K562 (cell line): ENCODE results near the gene LITAF. TPM values are rescaled to one million over a fixed set of nuclear protein-coding genes. Genes with fewer than 3 reads are reported as not detected.

Experiments
- ATAC-seq: fragments of 200-7000 bp; cut with Tn5 transposase; 3 replicates; pipeline ENCODE4 v1.9.1; 2020; ENCODE audit warnings: moderate library complexity
- BruUV-seq: library from RNA; stranded (reverse); fragments of 400-500 nt; replicated peaks from 2 replicates; lab custom pipeline; 2021; lab: Mats Ljungman, UMichigan
- CTCF ChIA-PET: fragments of 300-600 bp; formaldehyde crosslinking; extraction: SDS; loops from one replicate; lab custom pipeline; 2021; ENCODE audit warnings: low intra/inter-chr PET ratio; lab: Yijun Ruan, JAX
- POLR2A ChIA-PET: fragments of 300-600, 350-650 bp; sonication (Branson Sonifier 250); formaldehyde crosslinking; extraction: SDS; loops from one replicate; lab custom pipeline; 2021; ENCODE audit warnings: antibody characterized with exemption, inconsistent platforms; lab: Yijun Ruan, JAX
- DNase-seq, 4 experiments: peaks; one replicate each; pipeline versions ENCODE4 v3.0.0 to v3.0.0-alpha.2; 2011 to 2018; ENCODE audit warnings: low spot score in 3 of 4, mixed read lengths in 3 of 4; ENCODE audit errors: extremely low read depth in 1 of 4
- FAIRE-seq: peaks from 2 replicates; lab custom pipeline; 2011; peaks lifted over from hg19 to GRCh38; lab: Jason Lieb, UNC
- H2AFZ ChIP-seq: 2 replicates; pipeline ENCODE4 v1.6.0; 2011; ENCODE audit warnings: low read depth, low read length, control low read depth, inconsistent platforms
- H3K27ac ChIP-seq: fragments of 200-600 bp; 3 replicates; pipeline ENCODE4 v1.8.0; 2011; ENCODE audit warnings: low read depth, mild to moderate bottlenecking, control low read depth, inconsistent platforms, low read length, moderate library complexity, mixed read lengths; ENCODE audit errors: extremely low read depth
- H3K27me3 ChIP-seq, 2 experiments: fragments of 300-600 bp in 1 of 2; 2 replicates in 1 of 2; 3 replicates in 1 of 2; pipeline versions ENCODE4 v1.6.0 to v1.8.0; 2011; ENCODE audit warnings: inconsistent platforms in 2 of 2, low read length in 2 of 2, mild to moderate bottlenecking in 1 of 2, mixed read lengths in 1 of 2, moderate library complexity in 1 of 2; ENCODE audit not compliant: control insufficient read depth in 2 of 2, insufficient read depth in 2 of 2
- H3K36me3 ChIP-seq: fragments of 300-600 bp; 3 replicates; pipeline ENCODE4 v1.8.0; 2011; ENCODE audit warnings: mild to moderate bottlenecking, low read length, inconsistent platforms; ENCODE audit not compliant: control insufficient read depth, insufficient read depth
- H3K4me1 ChIP-seq, 2 experiments: fragments of 200-600 bp in 1 of 2; replicated peaks in 1 of 2; 2 replicates in 1 of 2; 3 replicates in 1 of 2; pipeline versions ENCODE4 v1.5.1 to v1.8.0; 2011; ENCODE audit warnings: inconsistent platforms in 2 of 2, low read length in 2 of 2, mild to moderate bottlenecking in 1 of 2, mixed read lengths in 1 of 2, moderate library complexity in 1 of 2; ENCODE audit not compliant: control insufficient read depth in 2 of 2, insufficient read depth in 2 of 2
- H3K4me2 ChIP-seq: 2 replicates; pipeline ENCODE4 v1.6.1; 2011; ENCODE audit warnings: low read length, control low read depth, inconsistent platforms, mixed read lengths; ENCODE audit not compliant: insufficient read depth
- H3K4me3 ChIP-seq: fragments of 200-600 bp; sonication (generic), shearing (Covaris generic); 2 replicates; pipeline ENCODE4 v1.5.1; 2016; ENCODE audit warnings: control low read depth, inconsistent platforms
- H3K79me2 ChIP-seq: fragments of 200-600 bp; 3 replicates; pipeline ENCODE4 v1.8.0; 2011; ENCODE audit warnings: low read length, inconsistent platforms; ENCODE audit not compliant: control insufficient read depth, insufficient read depth
- H3K9ac ChIP-seq, 2 experiments: 2 replicates each; pipeline versions ENCODE4 v1.6.0 to v1.6.1; 2011; ENCODE audit warnings: low read depth in 2 of 2, low read length in 2 of 2, control low read depth in 1 of 2, inconsistent platforms in 1 of 2, mild to moderate bottlenecking in 1 of 2, mixed read lengths in 1 of 2; ENCODE audit not compliant: insufficient read depth in 1 of 2
- H3K9me1 ChIP-seq: one replicate; pipeline ENCODE4 v1.6.0; 2011; ENCODE audit warnings: inconsistent platforms, mild to moderate bottlenecking, low read length, moderate library complexity; ENCODE audit not compliant: control insufficient read depth, insufficient read depth
- H3K9me3 ChIP-seq: replicated peaks from 2 replicates; pipeline ENCODE4 v1.5.1; 2011; ENCODE audit warnings: low read depth, low read length, inconsistent platforms; ENCODE audit not compliant: control insufficient read depth, insufficient read depth
- H4K20me1 ChIP-seq: replicated peaks from 2 replicates; pipeline ENCODE4 v1.6.1; 2011; ENCODE audit warnings: low read length, inconsistent platforms, mixed read lengths; ENCODE audit not compliant: control insufficient read depth, insufficient read depth
- ERF ChIP-seq: fragments of 450-650 bp; formaldehyde crosslinking; IDR thresholded peaks from 2 replicates; pipeline ENCODE4 v1.4.0; 2020; ENCODE audit warnings: mild to moderate bottlenecking, mixed read lengths
- FUS ChIP-seq: fragments of 200-400 bp; formaldehyde crosslinking; optimal IDR thresholded peaks from 2 replicates; pipeline ENCODE3; 2017; ENCODE audit warnings: low read depth, low read length
- HDAC1 ChIP-seq, 2 experiments: fragments of 450-650 bp; IDR thresholded peaks; 2 replicates each; pipeline ENCODE4 v1.6.1; 2016 to 2017; ENCODE audit warnings: inconsistent platforms in 1 of 2, mild to moderate bottlenecking in 1 of 2, moderate library complexity in 1 of 2
- MECOM ChIP-seq: fragments of 250-450 bp; sonication (Bioruptor Pico); IDR thresholded peaks from 2 replicates; pipeline ENCODE4 v1.8.0; 2022; ENCODE audit warnings: inconsistent platforms
- NR2C1 ChIP-seq, 2 experiments: fragments of 450-650 bp; IDR thresholded peaks; 2 replicates each; pipeline ENCODE4 v1.6.1; 2017; ENCODE audit warnings: mild to moderate bottlenecking in 2 of 2, antibody characterized with exemption in 1 of 2, inconsistent platforms in 1 of 2, missing compliant biosample characterization in 1 of 2, missing genetic modification characterization in 1 of 2
- RAD21 ChIP-seq, 2 experiments: fragments of 250-450 bp in 1 of 2; fragments of 450-650 bp in 1 of 2; sonication (Bioruptor Pico) in 1 of 2; formaldehyde crosslinking in 1 of 2; IDR thresholded peaks in 1 of 2; conservative IDR thresholded peaks in 1 of 2; 2 replicates each; pipeline versions ENCODE4 v1.4.0 to v1.8.0; 2020 to 2022; ENCODE audit warnings: mild to moderate bottlenecking in 2 of 2, moderate library complexity in 1 of 2
- TCF15 ChIP-seq: fragments of 250-450 bp; sonication (Bioruptor Pico); IDR thresholded peaks from 2 replicates; pipeline ENCODE4 v1.8.0; 2022; ENCODE audit warnings: moderate library complexity, mild to moderate bottlenecking, inconsistent platforms
- ZBTB1 ChIP-seq: sonication (generic); formaldehyde crosslinking; IDR thresholded peaks from 2 replicates; pipeline ENCODE4 v1.8.1; 2023; ENCODE audit warnings: missing genetic modification reagents, low read depth, mild to moderate bottlenecking, borderline replicate concordance
- ZNF184 ChIP-seq: sonication (generic); formaldehyde crosslinking; IDR thresholded peaks from 2 replicates; pipeline ENCODE4 v1.5.0; 2020; ENCODE audit warnings: missing genetic modification reagents
- ZNF436 ChIP-seq: fragments of 250-450, 450-650 bp; sonication (Bioruptor Pico); formaldehyde crosslinking; IDR thresholded peaks from 2 replicates; pipeline ENCODE4 v1.7.0; 2020; ENCODE audit warnings: mild to moderate bottlenecking
- ZNF76 ChIP-seq: fragments of 250-450 bp; sonication (Bioruptor Pico); IDR thresholded peaks from 2 replicates; pipeline ENCODE4 v1.4.0; 2020; ENCODE audit warnings: mild to moderate bottlenecking, moderate library complexity, borderline replicate concordance
- WGBS: fragments of 100-300 bp; shearing (Covaris generic); methylation state at CpG from one replicate; pipeline ENCODE4 v1.1.6; 2016; ENCODE audit warnings: low coverage, mixed read lengths; ENCODE audit not compliant: insufficient coverage; ENCODE audit errors: missing lambda C conversion rate; 5-methylcytosine and 5-hydroxymethylcytosine counted together
- in situ Hi-C: fragments of 300-500 bp; cut with MboI; formaldehyde crosslinking; loops from 4 replicates; pipeline ENCODE4 v1.15.0; 2018; ENCODE audit warnings: inconsistent platforms, mixed read lengths
- intact Hi-C: fragments of 100-400 bp; cut with micrococcal nuclease; formaldehyde crosslinking; loops from 2 replicates; pipeline ENCODE4 v1.14.2; 2022
- polyA plus RNA-seq, 8 experiments: library from polyadenylated mRNA; depleted of rRNA in 4 of 8; stranded (reverse) in 5 of 8; unstranded in 3 of 8; fragments of >200 nt; fragmentation: Nextera tagmentation in 2 of 8; fragmentation: Illumina TruSeq in 1 of 8; extraction: Ambion mirVana in 2 of 8; extraction: Trizol in 1 of 8; gene quantifications; 2 replicates each; pipeline versions ENCODE4 v1.2.1 to v1.2.3, GENCODE V29; 2011 to 2014; ENCODE audit warnings: inconsistent platforms in 1 of 8, missing spikeins in 1 of 8
- total RNA-seq, 7 experiments: library from RNA; depleted of rRNA in 6 of 7; stranded (reverse); fragments of >200 nt in 6 of 7; fragmentation: Illumina TruSeq in 2 of 7; extraction: Trizol in 2 of 7; gene quantifications; 2 replicates each; pipeline versions ENCODE4 v1.2.1 to v1.2.3, GENCODE V29; 2011 to 2021; ENCODE audit warnings: low replicate concordance in 1 of 7
- TF ChIP-seq, protein P1 (sequence below): fragments of 450-650 bp; conservative IDR thresholded peaks from 2 replicates; pipeline ENCODE4 v1.6.1; 2016; ENCODE audit warnings: missing genetic modification characterization, low read depth, mild to moderate bottlenecking, control low read depth, missing compliant biosample characterization
- TF ChIP-seq, protein P2 (sequence below): fragments of 250-450 bp; sonication (Bioruptor Pico); IDR thresholded peaks from 2 replicates; pipeline ENCODE4 v1.8.0; 2021; ENCODE audit warnings: moderate library complexity, mild to moderate bottlenecking, inconsistent platforms
- TF ChIP-seq, protein P3 (sequence below): fragments of 250-450 bp; sonication (Bioruptor Pico); IDR thresholded peaks from 2 replicates; pipeline ENCODE4 v1.8.0; 2022; ENCODE audit warnings: inconsistent platforms

Gene LITAF
- total and polyA plus RNA-seq, 9 of the 15 experiments (the other 6 are each of a cell fraction or from before 2014, with no cell fraction given): 4.1 to 17.8 (median 11.9) TPM

DNA sequence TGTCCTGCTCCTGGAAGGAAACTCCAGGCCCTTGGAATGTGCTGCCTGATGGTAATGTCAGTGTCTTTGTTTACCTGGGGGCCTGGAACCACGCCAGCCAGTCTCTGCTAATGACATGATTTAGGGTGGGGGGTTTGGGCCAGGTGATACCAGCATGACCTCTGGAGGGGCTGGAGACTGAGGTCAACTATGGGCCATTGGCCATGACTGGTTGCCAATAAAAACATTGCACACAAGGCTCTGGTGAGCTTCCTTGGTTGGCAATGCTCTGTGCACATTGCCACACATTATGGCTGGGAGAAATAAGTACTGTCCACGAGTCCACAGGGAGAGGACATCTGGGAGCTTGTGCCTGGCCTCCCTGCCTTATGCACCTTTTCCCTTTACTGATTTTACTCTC is 52.5 kb downstream of the LITAF start:
- intact Hi-C loops: loop anchor here (5.0 to 10.0 kb wide), 2 partner anchors 123 to 281 kb away; no protein-coding TSS in a partner anchor
- TF ChIP-seq, protein P1, sequence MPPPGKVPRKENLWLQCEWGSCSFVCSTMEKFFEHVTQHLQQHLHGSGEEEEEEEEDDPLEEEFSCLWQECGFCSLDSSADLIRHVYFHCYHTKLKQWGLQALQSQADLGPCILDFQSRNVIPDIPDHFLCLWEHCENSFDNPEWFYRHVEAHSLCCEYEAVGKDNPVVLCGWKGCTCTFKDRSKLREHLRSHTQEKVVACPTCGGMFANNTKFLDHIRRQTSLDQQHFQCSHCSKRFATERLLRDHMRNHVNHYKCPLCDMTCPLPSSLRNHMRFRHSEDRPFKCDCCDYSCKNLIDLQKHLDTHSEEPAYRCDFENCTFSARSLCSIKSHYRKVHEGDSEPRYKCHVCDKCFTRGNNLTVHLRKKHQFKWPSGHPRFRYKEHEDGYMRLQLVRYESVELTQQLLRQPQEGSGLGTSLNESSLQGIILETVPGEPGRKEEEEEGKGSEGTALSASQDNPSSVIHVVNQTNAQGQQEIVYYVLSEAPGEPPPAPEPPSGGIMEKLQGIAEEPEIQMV (tag): no peak
- no peak for TF ChIP-seq TCF15 (CRISPR knock-in tag)
- no peak for TF ChIP-seq RAD21 (CRISPR knock-in tag; conservative IDR thresholded peaks at IDR 0.05 in 1 of 2, IDR thresholded peaks at IDR 0.05 in 1 of 2)
- TF ChIP-seq ZBTB1: no peak
- no peak for TF ChIP-seq FUS
- TF ChIP-seq, protein P2, sequence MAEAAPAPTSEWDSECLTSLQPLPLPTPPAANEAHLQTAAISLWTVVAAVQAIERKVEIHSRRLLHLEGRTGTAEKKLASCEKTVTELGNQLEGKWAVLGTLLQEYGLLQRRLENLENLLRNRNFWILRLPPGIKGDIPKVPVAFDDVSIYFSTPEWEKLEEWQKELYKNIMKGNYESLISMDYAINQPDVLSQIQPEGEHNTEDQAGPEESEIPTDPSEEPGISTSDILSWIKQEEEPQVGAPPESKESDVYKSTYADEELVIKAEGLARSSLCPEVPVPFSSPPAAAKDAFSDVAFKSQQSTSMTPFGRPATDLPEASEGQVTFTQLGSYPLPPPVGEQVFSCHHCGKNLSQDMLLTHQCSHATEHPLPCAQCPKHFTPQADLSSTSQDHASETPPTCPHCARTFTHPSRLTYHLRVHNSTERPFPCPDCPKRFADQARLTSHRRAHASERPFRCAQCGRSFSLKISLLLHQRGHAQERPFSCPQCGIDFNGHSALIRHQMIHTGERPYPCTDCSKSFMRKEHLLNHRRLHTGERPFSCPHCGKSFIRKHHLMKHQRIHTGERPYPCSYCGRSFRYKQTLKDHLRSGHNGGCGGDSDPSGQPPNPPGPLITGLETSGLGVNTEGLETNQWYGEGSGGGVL (CRISPR knock-in tag): no peak
- TF ChIP-seq MECOM (CRISPR knock-in tag): no peak
- no peak for TF ChIP-seq ZNF184 (CRISPR knock-in tag)
- TF ChIP-seq, protein P3, sequence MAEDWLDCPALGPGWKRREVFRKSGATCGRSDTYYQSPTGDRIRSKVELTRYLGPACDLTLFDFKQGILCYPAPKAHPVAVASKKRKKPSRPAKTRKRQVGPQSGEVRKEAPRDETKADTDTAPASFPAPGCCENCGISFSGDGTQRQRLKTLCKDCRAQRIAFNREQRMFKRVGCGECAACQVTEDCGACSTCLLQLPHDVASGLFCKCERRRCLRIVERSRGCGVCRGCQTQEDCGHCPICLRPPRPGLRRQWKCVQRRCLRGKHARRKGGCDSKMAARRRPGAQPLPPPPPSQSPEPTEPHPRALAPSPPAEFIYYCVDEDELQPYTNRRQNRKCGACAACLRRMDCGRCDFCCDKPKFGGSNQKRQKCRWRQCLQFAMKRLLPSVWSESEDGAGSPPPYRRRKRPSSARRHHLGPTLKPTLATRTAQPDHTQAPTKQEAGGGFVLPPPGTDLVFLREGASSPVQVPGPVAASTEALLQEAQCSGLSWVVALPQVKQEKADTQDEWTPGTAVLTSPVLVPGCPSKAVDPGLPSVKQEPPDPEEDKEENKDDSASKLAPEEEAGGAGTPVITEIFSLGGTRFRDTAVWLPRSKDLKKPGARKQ (CRISPR knock-in tag): no peak
- TF ChIP-seq ZNF436 (CRISPR knock-in tag): no peak
- no peak for TF ChIP-seq NR2C1 (IDR thresholded peaks at IDR 0.05)
- TF ChIP-seq NR2C1 (tag; IDR thresholded peaks at IDR 0.05): no peak
- TF ChIP-seq ERF (CRISPR knock-in tag): no peak
- TF ChIP-seq ZNF76 (CRISPR knock-in tag): no peak
- TF ChIP-seq HDAC1 (IDR thresholded peaks at IDR 0.05): no peak

More for the DNA sequence above, 52.5 kb downstream of the LITAF start:
- no peaks in the 10 kb centered on the region for H3K9me3 ChIP-seq
- FAIRE-seq: no peak
- no peak for DNase-seq
- no peak overlapping the region for H3K9ac ChIP-seq
- H3K27me3 ChIP-seq: peaks cover 15 to 52% of the 10 kb centered on the region in 2 experiments; a peak in 4 of 5 replicates
- POLR2A ChIA-PET: no interaction called here
- no peaks in the 10 kb centered on the region for H3K36me3 ChIP-seq
- BruUV-seq: no TSS peak
- no peaks in the 10 kb centered on the region for H3K9me1 ChIP-seq
- H3K79me2 ChIP-seq: no peaks in the 10 kb centered on the region
- H2AFZ ChIP-seq: no peak overlapping the region
- H3K4me2 ChIP-seq: no peak overlapping the region
- no peak overlapping the region for H3K4me3 ChIP-seq
- whole genome bisulfite sequencing: 8% methylated on average over 2 of the region's 2 CpGs
- in situ Hi-C loops: loop anchor here (10.0 to 25.0 kb wide), 2 partner anchors 271 to 572 kb away; no protein-coding TSS in a partner anchor
- CTCF ChIA-PET: interaction anchor here (0.7 to 3.4 kb wide), 2 partner anchors 9 to 107 kb away, joined by 3 to 20 read pairs; no protein-coding TSS in a partner anchor
- no peak for ATAC-seq
- H4K20me1 ChIP-seq: peaks cover 4% of the 10 kb centered on the region; the same call in 1 of the 2 replicates
- no peak overlapping the region for H3K27ac ChIP-seq
- no peaks in the 10 kb centered on the region; a peak in 1 of 5 replicates for H3K4me1 ChIP-seq
